ENCODE data around the gene TRAF3.
"Not testable (repeated sequence)": the region's sequence is repeated elsewhere in the genome, so short reads cannot be mapped to it uniquely, and the experiment has no call there.

The TRAF3 gene

DNA sequence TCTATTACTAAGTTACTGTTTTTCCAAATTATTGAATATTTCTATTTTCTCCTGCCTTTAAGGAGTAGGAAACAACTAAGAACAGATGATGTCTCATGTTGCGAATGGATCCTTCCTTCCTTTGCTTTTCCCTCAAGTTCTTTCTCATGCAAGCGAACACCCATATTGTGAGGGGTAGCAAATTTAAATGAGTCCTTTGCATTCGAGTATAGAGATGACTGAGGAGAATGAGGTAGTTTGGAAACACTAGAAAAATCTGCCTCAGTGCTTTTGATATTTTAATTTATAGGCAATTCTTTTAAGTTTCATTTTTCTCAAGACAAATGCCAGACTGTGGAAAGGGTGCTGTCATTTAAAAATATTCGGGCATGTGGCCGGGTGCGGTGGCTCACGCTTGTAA, 56.1 kb downstream of the TRAF3 start:
- Histone ChIP-seq H3K27me3 (ENCODE audit: insufficient read depth, low read depth) (no peaks in the 10 kb centered on the region), H3K27ac (no peak overlapping the region), H3K9ac (no peak overlapping the region), H2AFZ (ENCODE audit: low read depth) (no peak overlapping the region), H3K4me2 (no peak overlapping the region), H3K79me2 (ENCODE audit: insufficient read depth, low read depth) (peaks cover 37% of the 10 kb centered on the region), H3K4me3 (IDR thresholded peaks at IDR 0.05; ENCODE audit: insufficient read depth, low read depth, low read length) (no peak overlapping the region), H3K4me1 (ENCODE audit: low read depth, poor library complexity, severe bottlenecking) (peaks cover 21% of the 10 kb centered on the region), H4K20me1 (ENCODE audit: insufficient read depth) (no peaks in the 10 kb centered on the region; the same call in 1 of the 2 replicates), H3K36me3 (ENCODE audit: insufficient read depth) (no peaks in the 10 kb centered on the region)
- TF ChIP-seq, protein P1, sequence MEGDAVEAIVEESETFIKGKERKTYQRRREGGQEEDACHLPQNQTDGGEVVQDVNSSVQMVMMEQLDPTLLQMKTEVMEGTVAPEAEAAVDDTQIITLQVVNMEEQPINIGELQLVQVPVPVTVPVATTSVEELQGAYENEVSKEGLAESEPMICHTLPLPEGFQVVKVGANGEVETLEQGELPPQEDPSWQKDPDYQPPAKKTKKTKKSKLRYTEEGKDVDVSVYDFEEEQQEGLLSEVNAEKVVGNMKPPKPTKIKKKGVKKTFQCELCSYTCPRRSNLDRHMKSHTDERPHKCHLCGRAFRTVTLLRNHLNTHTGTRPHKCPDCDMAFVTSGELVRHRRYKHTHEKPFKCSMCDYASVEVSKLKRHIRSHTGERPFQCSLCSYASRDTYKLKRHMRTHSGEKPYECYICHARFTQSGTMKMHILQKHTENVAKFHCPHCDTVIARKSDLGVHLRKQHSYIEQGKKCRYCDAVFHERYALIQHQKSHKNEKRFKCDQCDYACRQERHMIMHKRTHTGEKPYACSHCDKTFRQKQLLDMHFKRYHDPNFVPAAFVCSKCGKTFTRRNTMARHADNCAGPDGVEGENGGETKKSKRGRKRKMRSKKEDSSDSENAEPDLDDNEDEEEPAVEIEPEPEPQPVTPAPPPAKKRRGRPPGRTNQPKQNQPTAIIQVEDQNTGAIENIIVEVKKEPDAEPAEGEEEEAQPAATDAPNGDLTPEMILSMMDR (conservative IDR thresholded peaks at IDR 0.05; ENCODE audit: low read depth, low read length), result no peak

DNA sequence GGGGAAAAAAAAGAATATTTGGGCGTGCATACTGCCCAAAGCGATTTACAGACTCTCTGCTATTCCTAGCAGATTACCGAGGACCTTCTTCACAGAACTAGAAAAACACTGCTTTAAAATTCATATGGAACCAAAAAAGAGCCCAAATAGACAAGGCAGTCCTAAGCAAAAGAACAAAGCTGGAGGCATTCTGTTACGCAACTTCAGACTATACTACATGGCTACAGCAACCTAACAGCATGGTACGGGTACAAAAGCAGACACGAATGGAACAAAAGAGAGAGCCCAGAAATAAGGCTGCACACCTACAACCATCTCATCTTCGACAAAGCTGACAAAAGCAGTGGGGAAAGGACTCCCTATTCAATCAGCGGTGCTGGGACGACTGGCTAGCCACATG, 56.7 kb downstream of the TRAF3 start:
- no peaks in the 10 kb centered on the region for H3K27me3 ChIP-seq (ENCODE audit: insufficient read depth, low read depth)
- TF ChIP-seq, protein P1 (conservative IDR thresholded peaks at IDR 0.05; ENCODE audit: low read depth, low read length), result no peak
- no peak overlapping the region for H3K27ac ChIP-seq
- H3K4me3 ChIP-seq (IDR thresholded peaks at IDR 0.05; ENCODE audit: insufficient read depth, low read depth, low read length), result no peak overlapping the region
- no peak overlapping the region for H2AFZ ChIP-seq (ENCODE audit: low read depth)
- H3K4me1 ChIP-seq (ENCODE audit: low read depth, poor library complexity, severe bottlenecking), result peaks cover 21% of the 10 kb centered on the region
- H3K9ac ChIP-seq, result no peak overlapping the region
- no peaks in the 10 kb centered on the region for H3K36me3 ChIP-seq (ENCODE audit: insufficient read depth)
- no peaks in the 10 kb centered on the region for H4K20me1 ChIP-seq (ENCODE audit: insufficient read depth)
- H3K4me2 ChIP-seq, result no peak overlapping the region
- peaks cover 30% of the 10 kb centered on the region for H3K79me2 ChIP-seq (ENCODE audit: insufficient read depth, low read depth)

DNA sequence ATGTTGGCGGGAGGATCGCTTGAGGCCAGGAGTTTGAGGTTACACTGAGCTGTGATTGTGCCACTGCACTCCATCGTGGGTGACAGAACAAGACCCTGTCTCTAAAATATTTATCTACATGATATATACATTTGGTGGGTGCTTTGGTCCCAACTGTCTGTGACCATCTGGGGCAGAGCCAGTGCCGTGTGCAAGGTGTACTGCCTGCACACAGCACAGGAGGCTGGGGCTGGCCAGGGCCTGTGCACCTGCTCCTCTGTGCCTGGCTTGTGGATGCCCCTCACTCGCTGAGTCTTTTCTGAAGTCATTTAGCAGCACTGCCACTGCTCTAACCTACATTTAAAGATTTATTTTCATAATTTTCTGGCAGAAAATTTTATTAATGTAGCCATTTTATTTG, 58.7 kb downstream of the TRAF3 start:
- H2AFZ ChIP-seq (ENCODE audit: low read depth), result no peak overlapping the region
- no peaks in the 10 kb centered on the region for H3K36me3 ChIP-seq (ENCODE audit: insufficient read depth)
- TF ChIP-seq, protein P1 (conservative IDR thresholded peaks at IDR 0.05; ENCODE audit: low read depth, low read length), result no peak
- no peak overlapping the region for H3K4me3 ChIP-seq (IDR thresholded peaks at IDR 0.05; ENCODE audit: insufficient read depth, low read depth, low read length)
- peaks cover 15% of the 10 kb centered on the region; the same call in 1 of the 2 replicates for H3K79me2 ChIP-seq (ENCODE audit: insufficient read depth, low read depth)
- no peak overlapping the region for H3K27ac ChIP-seq
- peaks cover 21% of the 10 kb centered on the region for H3K4me1 ChIP-seq (ENCODE audit: low read depth, poor library complexity, severe bottlenecking)
- no peak overlapping the region for H3K4me2 ChIP-seq
- no peaks in the 10 kb centered on the region for H3K27me3 ChIP-seq (ENCODE audit: insufficient read depth, low read depth)
- H3K9ac ChIP-seq, result no peak overlapping the region
- H4K20me1 ChIP-seq (ENCODE audit: insufficient read depth), result no peaks in the 10 kb centered on the region

DNA sequence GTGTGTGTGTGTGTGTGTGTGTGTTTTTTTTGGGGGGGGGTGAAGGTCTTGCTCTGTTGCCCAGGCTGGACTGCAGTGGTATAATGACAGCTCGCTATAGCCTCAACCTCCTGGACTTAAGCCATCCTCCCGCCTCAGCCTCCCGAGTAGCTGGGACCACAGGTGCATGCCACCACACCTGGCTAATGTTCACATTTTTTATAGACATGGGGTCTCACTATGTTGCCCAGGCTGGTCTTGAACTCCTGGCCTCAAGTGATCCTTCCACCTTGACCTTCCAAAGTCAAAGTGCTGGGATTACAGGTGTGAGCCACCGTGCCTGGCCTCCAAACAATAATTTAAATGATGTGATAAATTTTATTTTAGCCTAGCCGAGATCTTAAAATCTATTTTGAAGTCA, 59.9 kb downstream of the TRAF3 start:
- not testable (repeated sequence) for H4K20me1 ChIP-seq (ENCODE audit: insufficient read depth); H3K4me3 ChIP-seq (IDR thresholded peaks at IDR 0.05; ENCODE audit: insufficient read depth, low read depth, low read length); H3K9ac ChIP-seq; H3K4me2 ChIP-seq; H3K36me3 ChIP-seq (ENCODE audit: insufficient read depth); H3K27ac ChIP-seq; H3K27me3 ChIP-seq (ENCODE audit: insufficient read depth, low read depth); H2AFZ ChIP-seq (ENCODE audit: low read depth); H3K79me2 ChIP-seq (ENCODE audit: insufficient read depth, low read depth)
- peaks cover 21% of the 10 kb centered on the region for H3K4me1 ChIP-seq (ENCODE audit: low read depth, poor library complexity, severe bottlenecking)

DNA sequence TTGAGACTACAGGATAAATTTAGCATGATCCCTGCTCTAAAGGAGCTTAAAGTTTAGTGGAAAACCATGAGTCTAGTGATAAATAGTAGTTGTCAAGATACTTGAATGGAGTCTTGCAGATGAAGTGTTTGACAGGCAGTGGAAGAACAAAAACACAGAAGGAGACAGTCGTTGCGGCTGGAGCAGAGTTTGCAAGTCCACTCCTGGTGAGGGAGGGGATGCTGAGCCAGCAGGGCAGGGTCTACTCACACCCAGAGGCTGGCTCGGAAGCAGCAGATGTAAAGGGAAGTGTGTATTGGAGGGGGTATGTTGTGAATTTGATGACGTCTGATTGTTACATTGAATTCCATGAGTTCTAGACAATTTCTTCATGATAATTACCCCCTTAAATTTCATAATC, 61.3 kb downstream of the TRAF3 start:
- Histone ChIP-seq H3K27ac (no peak overlapping the region), H3K4me3 (IDR thresholded peaks at IDR 0.05; ENCODE audit: insufficient read depth, low read depth, low read length) (no peak overlapping the region), H3K4me1 (ENCODE audit: low read depth, poor library complexity, severe bottlenecking) (peaks cover 14% of the 10 kb centered on the region), H3K4me2 (no peak overlapping the region), H3K9ac (no peak overlapping the region), H3K36me3 (ENCODE audit: insufficient read depth) (no peaks in the 10 kb centered on the region), H2AFZ (ENCODE audit: low read depth) (no peak overlapping the region), H3K79me2 (ENCODE audit: insufficient read depth, low read depth) (peaks cover under 1% of the 10 kb centered on the region; the same call in 1 of the 2 replicates), H4K20me1 (ENCODE audit: insufficient read depth) (no peaks in the 10 kb centered on the region), H3K27me3 (ENCODE audit: insufficient read depth, low read depth) (no peaks in the 10 kb centered on the region)
- TF ChIP-seq, protein P1 (conservative IDR thresholded peaks at IDR 0.05; ENCODE audit: low read depth, low read length), result no peak
